CD4-positive, alpha-beta T cell treated with Interleukin-15 for 4 hours (primary cell): ENCODE data around the gene CWC22.
A peak's percentile ranks its signal among the peaks of the same experiment; 100 is the strongest.
"Not testable (repeated sequence)": the region's sequence is repeated elsewhere in the genome, so short reads cannot be mapped to it uniquely, and the experiment has no call there.

Experiments used
- DNase-seq: peaks from one replicate; pipeline ENCODE4 v3.0.0-alpha.2; 2020; ENCODE audit warnings: low spot score

Gene CWC22

GRCh38 chr2:180006781-180007579 is at the start of gene CWC22:
Gene CWC22, minus strand, starts transcription at chr2:180007297. Its CDS starts 13,956 bp downstream, at chr2:179993341.
- DNase-seq = peak; percentile 89

GRCh38 chr2:180056367-180057118 is 49.4 kb upstream of the CWC22 start:
- DNase-seq = no peak

GRCh38 chr2:180054576-180054975 is 47.5 kb upstream of the CWC22 start:
- DNase-seq = not testable (repeated sequence)

GRCh38 chr2:180050246-180050645 is 43.1 kb upstream of the CWC22 start:
- DNase-seq = no peak

GRCh38 chr2:180048251-180048650 is 41.2 kb upstream of the CWC22 start:
- DNase-seq = no peak

GRCh38 chr2:180046776-180047175 is 39.7 kb upstream of the CWC22 start:
- no peak for DNase-seq

GRCh38 chr2:180046202-180046601 is 39.1 kb upstream of the CWC22 start:
- no peak for DNase-seq

- DNase-seq = no peak
These were observed 33.2 kb upstream of the CWC22 start for GRCh38 chr2:180040146-180040925.

GRCh38 chr2:180038997-180039396 is 31.9 kb upstream of the CWC22 start:
- DNase-seq = no peak

GRCh38 chr2:180033993-180034894 is 27.1 kb upstream of the CWC22 start:
- no peak for DNase-seq

GRCh38 chr2:180029575-180029974 is 22.5 kb upstream of the CWC22 start:
- DNase-seq = no peak

GRCh38 chr2:180021850-180022249 is 14.8 kb upstream of the CWC22 start:
- no peak for DNase-seq

GRCh38 chr2:180017784-180018183 is 10.7 kb upstream of the CWC22 start:
- DNase-seq = no peak

- DNase-seq = no peak
These were observed 9.8 kb upstream of the CWC22 start for GRCh38 chr2:180016937-180017336.

GRCh38 chr2:180015951-180016709 is 9.0 kb upstream of the CWC22 start:
- DNase-seq = no peak

GRCh38 chr2:180012523-180012922 is 5.4 kb upstream of the CWC22 start:
- no peak for DNase-seq

- no peak for DNase-seq
These were observed 3.6 kb upstream of the CWC22 start for GRCh38 chr2:180010701-180011100.

GRCh38 chr2:180006231-180006630 is 866 bp downstream of the CWC22 start:
- no peak for DNase-seq

GRCh38 chr2:180005465-180005864 is 1.6 kb downstream of the CWC22 start:
- DNase-seq = not testable (repeated sequence)

- DNase-seq = no peak
These were observed 2.4 kb downstream of the CWC22 start for GRCh38 chr2:180004731-180005130.

- DNase-seq = no peak
These were observed 3.5 kb downstream of the CWC22 start for GRCh38 chr2:180003559-180003958.
